K562 (cell line): ENCODE data around the gene SPINT2. TPM values are rescaled to one million over a fixed set of nuclear protein-coding genes. Genes with fewer than 3 reads are reported as not detected.
A peak's percentile ranks its signal among the peaks of the same experiment; 100 is the strongest.

Source experiments
- AFF1 ChIP-seq, 2 experiments: fragments of 450-650 bp; IDR thresholded peaks; 2 replicates each; pipeline ENCODE4 v1.6.1; 2018; ENCODE audit warnings: mild to moderate bottlenecking in 2 of 2, low read depth in 1 of 2; ENCODE audit not compliant: partially characterized antibody in 2 of 2
- ATF1 ChIP-seq, 2 experiments: fragments of 450-650 bp in 1 of 2; IDR thresholded peaks; 2 replicates each; pipeline ENCODE4 v1.6.1; 2016; ENCODE audit warnings: missing compliant biosample characterization in 1 of 2, missing genetic modification characterization in 1 of 2
- BHLHE40 ChIP-seq: IDR thresholded peaks from 2 replicates; pipeline ENCODE4 v1.6.1; 2011; ENCODE audit warnings: low read length, improper control_type of control experiment
- BRF2 ChIP-seq: IDR thresholded peaks from 3 replicates; pipeline ENCODE4 v1.6.1; 2011; ENCODE audit warnings: borderline replicate concordance, mild to moderate bottlenecking; ENCODE audit not compliant: insufficient read length, insufficient read depth
- FOXP1 ChIP-seq: sonication (generic); formaldehyde crosslinking; IDR thresholded peaks from 2 replicates; pipeline ENCODE4 v1.8.0; 2022; ENCODE audit warnings: mild to moderate bottlenecking, missing genetic modification reagents
- GTF3C2 ChIP-seq: IDR thresholded peaks from 3 replicates; pipeline ENCODE4 v1.6.1; 2011; ENCODE audit warnings: borderline replicate concordance, mild to moderate bottlenecking, moderate library complexity; ENCODE audit not compliant: insufficient read length; ENCODE audit errors: extremely low read depth
- HES1 ChIP-seq: fragments of 450-650 bp; IDR thresholded peaks from 2 replicates; pipeline ENCODE4 v1.6.1; 2016; ENCODE audit warnings: low read depth, mild to moderate bottlenecking, moderate library complexity
- NCOR1 ChIP-seq: fragments of 450-650 bp; IDR thresholded peaks from 2 replicates; pipeline ENCODE4 v1.6.1; 2016; ENCODE audit warnings: mild to moderate bottlenecking, moderate library complexity
- SMARCA5 ChIP-seq: fragments of 450-650 bp; IDR thresholded peaks from 2 replicates; pipeline ENCODE4 v1.6.1; 2016
- SUPT5H ChIP-seq: fragments of 450-650 bp; IDR thresholded peaks from 2 replicates; pipeline ENCODE4 v1.6.1; 2016
- TBL1XR1 ChIP-seq, 2 experiments: IDR thresholded peaks; 2 replicates each; pipeline ENCODE4 v1.6.1; 2012; ENCODE audit warnings: improper control_type of control experiment in 2 of 2, low read length in 2 of 2, mild to moderate bottlenecking in 1 of 2
- TFAP4 ChIP-seq: sonication (generic); formaldehyde crosslinking; IDR thresholded peaks from 2 replicates; pipeline ENCODE4 v1.8.0; 2022; ENCODE audit warnings: missing genetic modification reagents, mild to moderate bottlenecking, moderate library complexity, borderline replicate concordance
- ZNF639 ChIP-seq, 2 experiments: fragments of 200-800 bp in 1 of 2; sonication (Bioruptor generic) in 1 of 2; sonication (generic) in 1 of 2; formaldehyde crosslinking in 1 of 2; IDR thresholded peaks in 1 of 2; conservative IDR thresholded peaks in 1 of 2; 2 replicates each; pipeline versions ENCODE4 v1.5.0 to v1.6.1; 2016 to 2020; ENCODE audit warnings: missing compliant biosample characterization in 1 of 2, missing genetic modification characterization in 1 of 2, missing genetic modification reagents in 1 of 2
- polyA plus RNA-seq, 8 experiments: library from polyadenylated mRNA; depleted of rRNA in 4 of 8; stranded (reverse) in 5 of 8; unstranded in 3 of 8; fragments of >200 nt; fragmentation: Nextera tagmentation in 2 of 8; fragmentation: Illumina TruSeq in 1 of 8; extraction: Ambion mirVana in 2 of 8; extraction: Trizol in 1 of 8; gene quantifications; 2 replicates each; pipeline versions ENCODE4 v1.2.1 to v1.2.3, GENCODE V29; 2011 to 2014; ENCODE audit warnings: inconsistent platforms in 1 of 8, missing spikeins in 1 of 8
- total RNA-seq, 7 experiments: library from RNA; depleted of rRNA in 6 of 7; stranded (reverse); fragments of >200 nt in 6 of 7; fragmentation: Illumina TruSeq in 2 of 7; extraction: Trizol in 2 of 7; gene quantifications; 2 replicates each; pipeline versions ENCODE4 v1.2.1 to v1.2.3, GENCODE V29; 2011 to 2021; ENCODE audit warnings: low replicate concordance in 1 of 7

Gene SPINT2
- total and polyA plus RNA-seq, 9 of the 15 experiments (the other 6 are each of a cell fraction or from before 2014, with no cell fraction given) = 0.65 to 4.5 (median 3.4) TPM

GRCh38 chr19:38315657-38316476 lies 51.5 kb downstream of the SPINT2 start, which contains the start of gene YIF1B (continued):
- TF ChIP-seq BRF2 (no peak), HES1 (0 out of 2 replicates have a peak, but pooled peaks have one; percentile 36), ATF1 (CRISPR knock-in tag; IDR thresholded peaks at IDR 0.05) (no peak), ATF1 (tag; IDR thresholded peaks at IDR 0.05) (peak; percentile 63; the same call in 1 of the 2 replicates), TFAP4 (CRISPR knock-in tag) (peak; percentile 14; the same call in 1 of the 2 replicates), SMARCA5 (peak; percentile 46; the same call in 1 of the 2 replicates), ZNF639 (CRISPR knock-in tag; conservative IDR thresholded peaks at IDR 0.05 in 1 of 2, IDR thresholded peaks at IDR 0.05 in 1 of 2) (peak in 1 of 2 experiments; percentile 98; a peak in 2 of 4 replicates), AFF1 (IDR thresholded peaks at IDR 0.05; ENCODE audit: low read depth in 1 of 2, partially characterized antibody in 2 of 2) (peak; percentile 33 to 53), BHLHE40 (peak; percentile 56), GTF3C2 (peak; percentile 60), TBL1XR1 (IDR thresholded peaks at IDR 0.05; ENCODE audit: low read length in 2 of 2) (0 out of 4 replicates have a peak, but pooled peaks of 1 of the 2 experiments have one; percentile 22), SUPT5H (peak; percentile 65), NCOR1 (peak; percentile 40), FOXP1 (CRISPR knock-in tag) (no peak)
